Activated T-cell treated with anti-CD3 and anti-CD28 coated beads, Interleukin-2, amount 50 U/mL, for 24 hours (primary cell): ENCODE results near the gene CLCN6.

Experiments
- DNase-seq: peaks from one replicate; pipeline ENCODE4 v3.0.0-alpha.2; 2020
- H3K27ac Mint-ChIP-seq: 2 replicates; pipeline ENCODE4 v1.8.0; 2020; ENCODE audit warnings: mild to moderate bottlenecking, mixed read lengths
- H3K27me3 Mint-ChIP-seq: 2 replicates; pipeline ENCODE4 v1.8.0; 2020; ENCODE audit warnings: mixed read lengths
- H3K36me3 Mint-ChIP-seq: 2 replicates; pipeline ENCODE4 v1.8.0; 2020; ENCODE audit warnings: low read depth, mixed read lengths
- H3K4me1 Mint-ChIP-seq: 2 replicates; pipeline ENCODE4 v1.8.0; 2020; ENCODE audit warnings: low read depth, mixed read lengths
- H3K4me3 Mint-ChIP-seq: 2 replicates; pipeline ENCODE4 v1.8.0; 2020; ENCODE audit warnings: mild to moderate bottlenecking, moderate library complexity, mixed read lengths
- H3K9me3 Mint-ChIP-seq: 2 replicates; pipeline ENCODE4 v1.8.0; 2020; ENCODE audit warnings: mixed read lengths

CLCN6 gene

DNA sequence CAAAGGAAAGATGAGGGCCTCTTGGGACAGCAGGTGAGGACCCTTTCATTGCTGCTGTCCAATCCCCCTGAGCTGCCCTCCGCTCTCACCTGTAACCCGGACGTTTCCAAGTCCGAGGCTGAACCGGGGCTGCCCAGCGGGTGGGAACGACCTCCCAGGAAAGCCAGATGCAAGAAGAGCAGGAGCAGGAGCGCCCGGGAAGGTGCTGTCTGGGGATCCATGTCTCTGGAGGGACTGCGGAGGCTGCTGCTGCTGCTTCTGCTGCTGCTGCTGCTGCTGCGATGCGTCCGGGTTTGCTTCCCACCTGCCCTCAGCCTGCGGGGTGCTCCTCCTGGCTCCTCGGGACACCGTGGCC lies 52.6 kb downstream of the CLCN6 start, which contains the start of gene NPPB:
Gene NPPB, minus strand, starts transcription at position 333 of the 355 bp plus-strand sequence. Its CDS starts 112 bp downstream, at position 221.
- H3K27me3 Mint-ChIP-seq, result peaks cover 78% of the 10 kb centered on the region

DNA sequence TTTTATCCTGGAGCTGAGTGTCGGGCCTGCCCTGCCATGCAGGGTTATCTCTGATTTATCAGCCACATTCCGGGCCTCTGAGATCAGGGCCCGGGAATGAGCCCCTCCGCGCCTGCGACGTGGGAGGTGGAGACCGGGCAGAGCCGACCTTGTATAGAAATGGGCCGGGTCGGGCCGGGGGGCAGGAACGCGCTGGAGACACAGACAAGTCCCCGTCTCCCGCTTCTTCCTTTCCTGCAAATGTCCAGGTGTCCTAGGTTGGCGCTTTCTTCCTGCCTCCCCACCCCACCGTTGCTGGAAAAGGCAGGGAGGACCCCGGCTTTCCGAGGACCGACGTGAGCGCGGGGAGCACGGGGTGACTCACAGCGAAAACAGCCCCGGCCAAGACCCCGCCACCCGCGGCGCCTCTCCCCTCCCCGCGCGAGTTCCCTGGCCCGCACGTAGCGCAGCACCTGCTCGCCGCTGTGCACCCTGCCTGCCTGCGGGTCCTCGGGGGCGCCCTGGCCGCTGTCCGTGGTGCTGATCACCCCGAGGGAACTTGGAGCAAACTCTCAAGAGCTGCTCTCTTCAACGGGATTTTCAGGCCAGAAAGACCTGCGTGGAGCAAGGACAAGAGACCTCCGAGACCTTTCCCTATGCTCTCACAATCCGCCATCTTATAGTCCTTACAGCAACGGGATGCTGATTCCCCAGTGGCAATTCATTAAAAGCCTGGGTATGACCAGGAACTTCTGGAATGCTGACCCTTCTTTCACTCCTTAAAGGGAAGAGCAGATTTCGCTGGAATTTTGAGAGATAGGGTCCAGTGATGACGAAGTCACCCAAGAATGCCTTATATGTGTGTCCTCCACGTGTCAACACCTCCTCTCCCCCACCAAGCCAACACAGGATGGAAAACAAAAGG lies 53.2 kb downstream of the CLCN6 start:
- Mint-ChIP-seq H3K27ac (no peak overlapping the region), H3K27me3 (peaks cover 75% of the 10 kb centered on the region), H3K4me1 (peaks cover 7% of the 10 kb centered on the region), H3K9me3 (no peaks in the 10 kb centered on the region), H3K4me3 (no peak overlapping the region), H3K36me3 (no peaks in the 10 kb centered on the region)
- peak; percentile 76 for DNase-seq

More for the DNA sequence above, 52.6 kb downstream of the CLCN6 start, which contains the start of gene NPPB:
- H3K27ac Mint-ChIP-seq, result no peak within 1 kb of the TSS
- no peaks in the 10 kb centered on the region for H3K36me3 Mint-ChIP-seq
- no peak for DNase-seq
- no peak within 1 kb of the TSS for H3K4me3 Mint-ChIP-seq
- H3K9me3 Mint-ChIP-seq, result no peaks in the 10 kb centered on the region
- H3K4me1 Mint-ChIP-seq, result peaks cover 7% of the 10 kb centered on the region

DNA sequence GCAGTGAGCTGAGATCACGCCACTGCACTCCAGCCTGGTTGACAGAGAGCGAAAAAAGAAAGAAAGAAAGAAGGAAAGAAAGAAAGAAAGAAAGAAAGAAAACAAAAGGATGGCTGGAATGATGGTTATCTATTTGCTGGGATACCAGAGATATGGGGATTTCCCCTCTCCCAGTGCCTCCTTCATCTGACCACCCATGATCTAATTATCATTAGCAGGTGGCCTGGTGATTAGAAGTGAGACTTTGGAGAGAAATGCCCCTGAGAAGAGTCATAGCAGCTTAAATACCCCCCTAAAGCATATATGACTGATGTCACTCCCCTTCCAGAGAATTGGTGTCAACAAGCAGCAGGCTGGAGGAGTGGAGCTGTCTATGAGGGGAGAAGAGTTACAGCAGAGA lies 54.1 kb downstream of the CLCN6 start:
- no peaks in the 10 kb centered on the region for H3K9me3 Mint-ChIP-seq
- H3K36me3 Mint-ChIP-seq, result no peaks in the 10 kb centered on the region
- H3K27me3 Mint-ChIP-seq, result peaks cover 68% of the 10 kb centered on the region
- DNase-seq, result no peak
- H3K27ac Mint-ChIP-seq, result no peak overlapping the region
- H3K4me1 Mint-ChIP-seq, result peaks cover 7% of the 10 kb centered on the region
- H3K4me3 Mint-ChIP-seq, result no peak overlapping the region

DNA sequence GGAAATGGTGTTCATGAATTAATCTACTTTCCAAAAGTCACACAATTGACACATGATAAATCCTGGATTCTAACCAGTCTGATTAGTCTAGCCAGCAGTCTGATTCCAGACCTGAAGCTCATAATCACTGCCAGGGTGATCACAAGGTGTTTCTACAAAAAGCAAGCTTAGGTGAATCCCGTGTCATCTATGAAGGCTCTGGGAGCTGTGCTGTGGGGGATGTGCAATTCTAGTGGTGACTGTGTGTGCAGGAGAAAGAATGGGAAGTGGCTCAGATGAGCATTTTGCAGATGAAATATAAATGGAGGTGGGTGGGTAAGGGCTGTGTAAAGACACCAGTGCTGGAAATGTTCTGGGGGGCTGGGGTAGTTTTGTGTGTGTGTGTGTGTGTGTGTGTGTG lies 54.6 kb downstream of the CLCN6 start:
- Mint-ChIP-seq H3K27me3 (peaks cover 66% of the 10 kb centered on the region), H3K4me3 (no peak overlapping the region), H3K4me1 (peaks cover 7% of the 10 kb centered on the region), H3K27ac (no peak overlapping the region), H3K36me3 (no peaks in the 10 kb centered on the region), H3K9me3 (no peaks in the 10 kb centered on the region)
- DNase-seq, result no peak

DNA sequence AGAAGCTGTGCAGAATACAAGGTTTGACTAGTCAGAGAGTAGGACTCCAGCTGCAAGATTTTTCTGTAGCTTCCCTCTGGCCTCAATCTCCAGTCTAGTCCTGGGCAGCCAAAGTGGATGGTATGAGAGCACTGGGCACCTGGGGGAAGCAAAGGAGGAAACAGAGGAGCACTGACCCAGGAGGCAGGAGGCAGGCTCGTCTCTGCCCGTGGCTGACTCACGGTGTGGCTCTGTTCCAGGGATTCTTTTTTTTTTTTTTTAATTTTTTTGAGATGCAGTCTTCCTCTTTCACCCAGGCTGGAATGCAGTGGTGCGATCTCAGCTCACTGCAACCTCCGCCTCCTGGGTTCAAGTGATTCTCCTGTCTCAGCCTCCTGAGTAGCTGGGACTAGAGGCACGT lies 56.9 kb downstream of the CLCN6 start:
- Mint-ChIP-seq H3K27ac (no peak overlapping the region), H3K4me3 (no peak overlapping the region)

DNA sequence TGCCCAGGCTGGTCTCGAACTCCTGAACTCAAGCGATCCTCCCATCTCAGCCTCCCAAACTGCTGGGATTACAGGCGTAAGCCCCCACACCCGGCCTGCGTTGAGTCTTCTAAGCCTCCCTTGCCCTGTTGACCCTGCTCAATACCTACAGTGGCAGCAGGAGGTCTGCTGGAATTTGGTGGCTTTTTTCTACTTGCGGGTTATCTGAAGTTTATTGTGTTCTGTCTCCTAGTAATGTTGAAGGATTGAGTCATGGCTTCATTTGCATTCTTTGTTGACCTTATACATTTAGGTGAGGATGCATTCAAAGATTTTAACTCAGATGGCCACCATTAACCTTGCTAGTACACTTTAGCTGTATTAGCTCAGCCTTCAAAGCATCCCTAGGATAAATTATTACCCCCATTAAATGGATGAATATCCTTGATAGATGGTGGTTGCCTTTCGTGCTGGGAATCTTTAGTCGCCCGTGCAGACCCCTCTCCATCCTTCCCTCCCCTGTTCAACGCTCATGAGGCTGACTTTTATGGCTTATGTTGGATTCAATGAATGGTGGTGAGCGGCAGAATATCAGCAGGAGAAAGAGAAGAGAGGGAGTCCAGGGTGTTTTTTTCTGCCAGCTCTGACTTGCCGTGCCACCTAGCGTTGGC lies 62.5 kb downstream of the CLCN6 start:
- no peak for DNase-seq

More for the DNA sequence above, 56.9 kb downstream of the CLCN6 start:
- Mint-ChIP-seq H3K36me3 (no peaks in the 10 kb centered on the region), H3K27me3 (peaks cover 46% of the 10 kb centered on the region), H3K9me3 (no peaks in the 10 kb centered on the region), H3K4me1 (no peaks in the 10 kb centered on the region)
- no peak for DNase-seq

DNA sequence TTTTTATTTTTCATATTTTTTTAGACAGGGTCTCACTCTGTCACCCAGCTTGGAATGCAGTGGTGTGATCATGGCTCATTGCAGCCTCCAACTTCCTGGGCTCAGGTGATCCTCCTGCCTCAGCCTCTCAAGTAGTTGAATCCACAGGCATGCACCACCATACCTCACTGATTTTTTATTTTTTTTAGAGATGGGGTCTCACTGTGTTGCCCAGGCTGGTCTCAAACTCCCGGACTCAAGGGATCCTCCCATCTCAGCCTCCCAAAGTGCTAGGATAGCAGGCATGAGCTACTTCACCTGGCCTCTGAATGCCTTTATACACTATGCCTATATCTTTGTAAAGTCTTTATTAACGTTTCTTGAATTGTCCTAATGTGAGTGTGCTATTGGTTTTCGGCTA lies 63.1 kb downstream of the CLCN6 start:
- no peak overlapping the region for H3K27ac Mint-ChIP-seq
- no peak overlapping the region for H3K4me3 Mint-ChIP-seq
- H3K36me3 Mint-ChIP-seq, result no peaks in the 10 kb centered on the region
- no peaks in the 10 kb centered on the region for H3K4me1 Mint-ChIP-seq
- DNase-seq, result no peak
- no peaks in the 10 kb centered on the region for H3K9me3 Mint-ChIP-seq
- H3K27me3 Mint-ChIP-seq, result peaks cover 23% of the 10 kb centered on the region

More for the DNA sequence above, 62.5 kb downstream of the CLCN6 start:
- Mint-ChIP-seq H3K27me3 (peaks cover 18% of the 10 kb centered on the region), H3K4me1 (no peaks in the 10 kb centered on the region), H3K4me3 (no peak overlapping the region), H3K36me3 (no peaks in the 10 kb centered on the region), H3K27ac (no peak overlapping the region), H3K9me3 (no peaks in the 10 kb centered on the region)

DNA sequence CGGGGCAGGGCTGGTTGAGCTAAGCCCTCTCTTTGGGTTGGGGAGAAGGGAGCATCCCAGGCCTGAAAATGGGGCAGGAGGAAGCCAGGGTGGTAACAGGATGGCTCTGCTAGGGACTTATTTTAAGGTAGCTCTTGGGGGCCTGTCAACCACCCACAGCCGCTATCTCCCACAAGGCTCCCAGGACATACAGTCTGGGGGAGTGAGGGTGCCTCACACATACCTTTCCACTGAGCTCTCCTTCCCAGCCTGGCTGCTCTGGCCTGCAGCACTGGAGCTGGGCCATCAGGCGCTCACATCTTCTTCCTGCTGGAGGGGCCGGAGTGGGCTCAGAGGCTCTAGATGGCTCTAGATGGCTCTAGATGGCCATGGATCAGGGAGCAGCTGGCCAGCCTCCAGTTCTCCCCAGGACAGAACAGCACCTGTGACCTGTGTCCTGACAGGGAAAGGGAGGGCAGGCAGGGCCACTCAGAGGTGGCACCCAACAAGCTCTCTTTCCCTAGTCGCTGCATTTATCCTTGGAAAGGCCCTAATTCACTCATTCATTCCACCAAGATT lies 63.7 kb downstream of the CLCN6 start:
- Mint-ChIP-seq H3K27me3 (peaks cover 23% of the 10 kb centered on the region), H3K4me1 (no peaks in the 10 kb centered on the region), H3K36me3 (no peaks in the 10 kb centered on the region), H3K4me3 (no peak overlapping the region), H3K27ac (no peak overlapping the region), H3K9me3 (no peaks in the 10 kb centered on the region)
- DNase-seq, result no peak

DNA sequence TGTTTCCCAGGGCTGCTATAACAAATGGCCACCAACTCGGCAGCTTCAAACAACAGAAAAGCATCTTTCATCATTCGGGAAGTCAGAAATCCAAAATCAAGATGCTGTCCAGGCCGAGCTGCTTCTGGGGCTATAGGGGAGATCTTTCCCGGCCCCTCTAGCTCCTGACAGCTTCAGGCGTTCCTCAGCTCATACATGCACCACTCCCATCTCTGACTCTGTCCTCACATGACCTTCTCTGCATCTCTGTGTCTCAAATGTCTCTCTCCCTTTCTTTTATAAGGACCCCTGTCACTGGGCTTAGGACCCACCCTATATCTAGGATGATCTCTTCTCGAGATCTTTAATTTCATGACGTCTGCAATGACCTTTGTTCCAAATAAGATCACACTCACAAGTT lies 66.6 kb downstream of the CLCN6 start:
- no peak for DNase-seq
- no peak overlapping the region for H3K27ac Mint-ChIP-seq
- no peaks in the 10 kb centered on the region for H3K36me3 Mint-ChIP-seq
- no peak overlapping the region for H3K4me3 Mint-ChIP-seq
- no peaks in the 10 kb centered on the region for H3K9me3 Mint-ChIP-seq
- H3K27me3 Mint-ChIP-seq, result peaks cover 25% of the 10 kb centered on the region
- no peaks in the 10 kb centered on the region for H3K4me1 Mint-ChIP-seq

DNA sequence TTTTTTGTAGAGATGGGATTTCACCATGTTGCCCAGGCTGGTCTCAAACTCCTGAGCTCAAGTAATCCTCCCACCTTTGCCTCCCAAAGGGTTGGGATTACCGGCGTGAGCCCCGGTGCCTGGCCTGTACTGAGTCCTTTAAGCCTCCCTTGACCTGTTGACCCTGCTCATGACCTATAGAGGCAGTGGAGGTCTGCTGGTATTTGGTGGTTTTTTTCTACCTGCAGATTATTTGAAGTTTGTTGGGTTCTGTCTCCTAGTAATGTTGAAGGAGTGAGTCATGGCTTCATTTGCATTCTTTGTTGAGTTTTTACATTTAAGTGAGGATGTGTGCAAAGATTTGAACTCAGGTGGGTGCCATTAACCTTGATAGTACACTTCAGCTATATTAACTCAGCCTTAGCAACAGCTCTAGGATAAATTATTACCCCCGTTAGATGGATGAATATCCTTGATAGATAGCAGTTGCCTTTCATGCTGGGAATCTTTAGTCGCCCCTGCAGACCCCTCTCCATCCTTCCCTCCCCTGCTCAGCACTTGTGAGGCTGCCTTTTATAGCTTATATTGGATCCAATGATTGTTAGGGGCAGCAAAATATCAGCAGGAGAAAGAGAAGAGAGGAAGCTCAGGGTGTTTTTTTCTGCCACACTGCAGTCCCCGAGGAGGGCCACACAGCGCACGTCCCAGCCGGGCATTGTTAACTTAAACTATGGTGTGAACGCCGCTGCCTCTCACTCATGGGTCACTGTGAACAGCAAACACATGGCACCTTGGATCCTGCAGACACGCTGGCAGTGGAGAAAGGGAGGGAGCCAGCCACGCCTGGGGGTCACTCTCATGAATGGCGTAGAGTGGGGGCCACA lies 67.6 kb downstream of the CLCN6 start:
- Mint-ChIP-seq H3K9me3 (no peaks in the 10 kb centered on the region), H3K4me1 (no peaks in the 10 kb centered on the region), H3K27me3 (peaks cover 25% of the 10 kb centered on the region), H3K36me3 (no peaks in the 10 kb centered on the region), H3K4me3 (no peak overlapping the region), H3K27ac (no peak overlapping the region)
- no peak for DNase-seq

DNA sequence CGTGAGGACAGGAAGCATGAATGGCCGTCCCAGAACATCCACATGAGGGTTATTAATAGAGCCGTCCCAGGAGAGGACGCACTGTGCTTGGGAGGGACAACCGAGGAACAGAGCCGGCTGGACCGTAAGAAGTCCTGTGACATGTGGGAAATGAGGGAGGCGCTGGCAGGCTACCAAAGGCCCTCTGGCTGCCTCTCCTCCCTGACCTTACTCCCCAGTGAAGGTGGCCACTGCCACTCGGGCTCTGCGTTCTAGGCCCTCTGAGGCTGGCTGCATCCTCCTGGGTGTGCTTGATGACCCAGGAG lies 68.2 kb downstream of the CLCN6 start:
- Mint-ChIP-seq H3K27me3 (peaks cover 30% of the 10 kb centered on the region), H3K36me3 (no peaks in the 10 kb centered on the region), H3K27ac (no peak overlapping the region), H3K9me3 (no peaks in the 10 kb centered on the region), H3K4me3 (no peak overlapping the region), H3K4me1 (no peaks in the 10 kb centered on the region)
- DNase-seq, result no peak

DNA sequence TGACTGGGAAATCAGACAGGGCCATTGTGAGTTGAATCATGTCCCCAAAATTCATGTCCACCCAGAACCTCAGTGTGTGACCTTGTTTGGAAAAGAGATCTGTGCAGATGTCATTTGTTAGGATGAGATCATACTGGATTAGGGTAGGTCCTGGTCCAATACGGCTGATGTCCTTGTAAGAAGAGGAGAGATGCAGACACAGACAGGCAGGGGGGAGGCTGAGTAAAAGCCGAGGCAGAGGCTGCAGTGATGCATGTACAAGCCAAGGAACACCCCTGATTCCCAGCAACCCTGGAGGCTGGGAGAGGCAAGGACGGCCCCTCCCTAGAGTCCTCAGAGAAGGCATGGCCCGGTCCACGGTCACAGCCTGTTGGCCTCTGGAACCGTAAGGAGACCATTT lies 68.6 kb downstream of the CLCN6 start:
- no peaks in the 10 kb centered on the region for H3K4me1 Mint-ChIP-seq
- H3K9me3 Mint-ChIP-seq, result no peaks in the 10 kb centered on the region
- DNase-seq, result no peak
- peaks cover 32% of the 10 kb centered on the region for H3K27me3 Mint-ChIP-seq
- H3K4me3 Mint-ChIP-seq, result no peak overlapping the region
- no peaks in the 10 kb centered on the region for H3K36me3 Mint-ChIP-seq
- H3K27ac Mint-ChIP-seq, result no peak overlapping the region

DNA sequence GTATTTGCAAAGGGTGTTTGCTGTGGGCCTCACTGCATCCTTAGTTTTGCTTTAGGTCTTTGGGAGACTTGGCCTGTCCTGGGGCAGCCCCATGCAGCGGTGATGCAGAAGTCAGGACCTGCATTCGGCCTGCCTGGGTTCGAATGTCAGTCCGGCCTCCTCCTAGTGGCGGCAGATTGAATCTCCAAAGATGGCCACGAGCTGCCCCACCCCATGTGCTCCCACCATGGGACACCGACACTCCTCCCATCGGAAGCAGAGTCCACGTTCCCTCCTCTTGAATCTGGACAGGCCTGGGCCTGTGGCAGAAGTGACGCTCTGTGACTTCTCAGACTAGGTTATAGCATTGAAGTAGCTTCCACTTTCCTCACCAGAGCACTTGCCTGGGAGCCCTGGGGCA lies 69.1 kb downstream of the CLCN6 start:
- Mint-ChIP-seq H3K27me3 (peaks cover 28% of the 10 kb centered on the region), H3K36me3 (no peaks in the 10 kb centered on the region)

DNA sequence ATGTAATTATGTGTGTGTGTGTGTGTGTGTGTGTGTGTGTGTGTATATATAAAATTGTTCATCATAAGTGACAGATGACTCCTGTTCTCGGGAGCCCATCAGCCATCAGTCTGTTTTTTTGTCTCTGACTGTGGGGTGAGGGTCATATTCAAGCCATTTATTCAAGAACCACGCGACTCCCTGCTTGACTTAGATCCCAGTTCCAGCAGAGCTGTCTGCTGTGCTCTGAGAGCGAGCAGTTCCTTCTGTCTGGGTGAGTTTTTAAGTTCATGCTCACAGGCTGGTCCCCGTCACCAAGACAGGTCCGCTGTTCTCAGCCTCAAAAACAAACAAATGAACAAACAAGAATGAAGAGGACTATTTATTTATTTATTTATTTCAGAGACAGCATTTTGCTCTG lies 71.1 kb downstream of the CLCN6 start:
- no peaks in the 10 kb centered on the region for H3K9me3 Mint-ChIP-seq
- no peaks in the 10 kb centered on the region for H3K4me1 Mint-ChIP-seq
- no peaks in the 10 kb centered on the region for H3K36me3 Mint-ChIP-seq
- DNase-seq, result no peak
- no peak overlapping the region for H3K27ac Mint-ChIP-seq
- H3K4me3 Mint-ChIP-seq, result no peak overlapping the region
- peaks cover 20% of the 10 kb centered on the region for H3K27me3 Mint-ChIP-seq

More for the DNA sequence above, 69.1 kb downstream of the CLCN6 start:
- Mint-ChIP-seq H3K27ac (no peak overlapping the region), H3K4me3 (no peak overlapping the region), H3K9me3 (no peaks in the 10 kb centered on the region), H3K4me1 (no peaks in the 10 kb centered on the region)
- no peak for DNase-seq
